HG02759 (cell line): ENCODE measurements around the gene FRY.

Experiments
- ATAC-seq: cut with Tn5 transposase; IDR thresholded peaks from one replicate; pipeline ENCODE4 v1.9.1; 2021; ENCODE audit warnings: mild to moderate bottlenecking, moderate library complexity; ENCODE audit not compliant: unreplicated experiment

The FRY gene

DNA sequence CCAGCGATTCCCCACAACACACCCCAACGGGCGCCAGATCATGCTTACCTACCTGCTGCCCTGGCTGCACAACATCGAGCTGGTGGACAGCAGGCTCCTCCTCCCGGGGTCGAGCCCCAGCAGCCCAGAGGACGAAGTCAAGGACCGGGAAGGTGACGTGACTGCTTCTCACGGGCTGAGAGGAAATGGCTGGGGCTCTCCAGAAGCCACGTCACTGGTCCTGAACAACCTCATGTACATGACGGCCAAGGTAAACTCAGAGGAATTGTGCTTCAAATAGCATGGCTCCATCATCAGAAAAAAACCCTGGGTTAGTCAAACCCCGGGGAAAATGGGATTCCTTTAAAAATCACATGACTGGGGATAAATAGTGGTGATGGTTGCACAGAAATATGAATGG is 177.3 kb downstream of the FRY start:
- ATAC-seq, result no peak

DNA sequence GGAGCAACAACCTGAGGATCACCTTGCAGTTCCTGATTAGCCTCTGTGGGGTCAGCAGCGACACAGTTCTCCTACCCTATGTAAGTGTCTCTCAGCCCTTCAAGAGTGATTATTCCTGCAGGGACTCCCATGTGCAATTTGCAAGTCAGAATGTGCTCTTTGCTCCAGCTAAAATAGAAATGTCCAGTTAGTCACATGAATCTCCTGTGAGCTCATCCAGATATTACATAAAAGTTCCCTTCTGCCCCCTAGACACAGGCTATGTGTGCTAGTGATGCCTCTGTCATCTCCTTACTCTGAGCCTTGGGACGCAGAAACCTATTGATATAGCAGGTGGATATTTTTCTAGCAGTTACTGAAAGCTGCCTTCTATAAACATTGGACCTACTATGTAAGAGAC is 178.1 kb downstream of the FRY start:
- ATAC-seq, result no peak

DNA sequence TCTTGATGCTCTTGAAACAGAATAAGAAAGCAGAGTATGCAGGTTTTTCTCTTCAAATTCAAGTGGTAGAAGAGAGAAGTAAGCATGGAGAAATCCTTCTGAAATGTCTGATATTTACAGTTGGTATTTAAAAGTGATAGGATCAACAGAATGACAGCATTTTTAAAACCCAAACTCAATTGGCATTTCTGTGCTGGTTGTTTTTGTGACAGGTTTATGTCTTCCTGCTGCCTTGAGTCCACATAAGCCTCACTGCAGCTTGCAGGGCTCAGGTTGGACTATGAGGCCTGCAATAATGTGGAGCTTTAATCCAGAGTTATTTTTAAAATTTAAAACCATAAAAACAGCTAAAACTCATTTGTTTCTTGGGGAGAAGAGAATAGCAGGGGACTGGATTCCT is 178.5 kb downstream of the FRY start:
- no peak for ATAC-seq

DNA sequence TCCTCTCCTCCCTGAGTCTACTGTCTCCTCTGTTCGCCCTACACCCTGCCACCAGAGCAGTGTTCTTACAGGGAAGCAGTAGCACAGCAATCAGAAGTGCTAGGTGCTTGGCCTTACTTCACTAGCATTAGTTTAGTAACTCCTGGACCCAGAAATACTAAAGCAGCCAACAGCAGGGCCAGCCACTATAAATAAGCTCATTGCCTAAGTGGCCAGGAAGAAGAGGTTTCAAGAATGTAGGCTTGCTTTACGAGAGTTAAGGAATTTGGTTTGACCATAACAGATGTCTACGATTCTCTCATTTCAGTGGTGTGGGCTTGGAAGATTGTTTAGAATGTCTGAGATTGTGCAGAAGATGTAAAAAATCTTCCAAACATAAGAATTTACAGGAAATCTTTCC is 180.2 kb downstream of the FRY start:
- ATAC-seq, result no peak

DNA sequence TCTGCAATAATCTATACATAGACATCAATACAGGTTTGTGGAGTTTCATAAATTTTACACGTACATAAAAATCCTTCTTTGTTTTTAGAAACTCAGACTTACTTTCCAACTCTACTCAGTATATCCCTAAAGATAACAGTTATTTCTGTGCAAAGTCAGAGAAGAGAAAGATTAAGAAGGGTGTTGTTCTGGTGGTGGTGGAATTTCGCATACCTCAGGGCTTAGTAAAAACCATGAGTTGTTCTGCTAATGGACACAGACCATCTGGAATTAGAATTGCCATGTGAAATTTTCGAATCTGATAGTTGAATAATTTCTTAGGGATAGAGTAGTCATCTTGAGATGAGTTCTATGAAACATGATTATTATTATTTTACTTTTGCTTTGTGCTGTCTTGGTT is 180.8 kb downstream of the FRY start:
- ATAC-seq, result no peak

DNA sequence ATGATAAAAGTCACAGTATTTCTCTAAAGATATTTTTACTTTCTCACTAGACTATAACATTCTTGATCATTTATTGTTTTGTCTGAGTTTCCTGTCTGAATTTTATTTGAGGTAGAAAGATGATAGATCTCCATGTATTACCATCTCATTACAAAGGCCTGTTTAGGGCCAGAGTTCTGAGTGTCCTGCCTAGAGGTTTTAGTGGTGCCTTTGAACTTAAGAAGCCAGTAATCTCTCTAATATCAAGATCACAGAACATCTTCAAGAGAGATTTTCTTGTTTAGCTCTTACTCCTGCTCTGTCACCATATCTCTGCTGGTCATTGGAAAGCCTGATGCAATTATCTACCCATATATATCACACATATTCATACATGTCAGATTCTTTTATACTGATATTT is 182.1 kb downstream of the FRY start:
- no peak for ATAC-seq

DNA sequence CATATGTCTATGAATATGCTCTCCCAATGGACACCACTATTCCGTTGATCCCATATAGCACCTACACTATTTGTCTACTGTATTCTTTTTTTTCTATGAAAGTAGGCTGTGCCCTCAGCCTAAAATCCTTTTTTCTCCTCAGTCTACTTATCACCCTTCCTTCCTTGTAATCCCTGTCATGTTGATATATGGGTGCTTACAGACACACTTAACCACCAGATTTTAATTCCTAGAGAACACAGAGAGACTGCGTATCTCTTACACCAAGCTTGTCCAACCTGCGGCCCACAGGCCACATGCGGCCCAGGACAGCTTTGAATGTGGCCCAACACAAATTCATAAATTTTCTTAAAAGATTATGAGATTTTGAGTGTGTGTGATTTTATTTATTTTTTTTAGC is 182.5 kb downstream of the FRY start:
- ATAC-seq, result no peak

DNA sequence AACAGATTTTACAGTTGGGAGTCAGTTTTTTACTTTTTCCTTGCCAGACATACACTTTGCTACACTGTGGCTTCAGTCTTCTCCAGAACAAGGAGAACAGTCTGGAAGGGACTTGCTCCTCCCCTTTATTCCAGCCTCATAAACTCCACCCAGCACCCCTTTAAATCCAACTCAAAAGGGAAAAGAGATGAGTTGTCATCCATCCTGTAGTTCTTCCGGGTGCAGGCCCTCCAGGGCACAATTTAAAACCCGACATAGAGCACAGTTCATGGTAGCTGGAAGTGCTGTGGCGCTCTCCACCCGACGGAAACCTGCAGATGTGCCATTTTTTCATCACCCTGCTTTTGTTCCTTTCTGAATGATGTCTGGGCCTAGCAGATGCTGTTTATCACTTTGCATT is 184.7 kb downstream of the FRY start:
- ATAC-seq, result no peak

DNA sequence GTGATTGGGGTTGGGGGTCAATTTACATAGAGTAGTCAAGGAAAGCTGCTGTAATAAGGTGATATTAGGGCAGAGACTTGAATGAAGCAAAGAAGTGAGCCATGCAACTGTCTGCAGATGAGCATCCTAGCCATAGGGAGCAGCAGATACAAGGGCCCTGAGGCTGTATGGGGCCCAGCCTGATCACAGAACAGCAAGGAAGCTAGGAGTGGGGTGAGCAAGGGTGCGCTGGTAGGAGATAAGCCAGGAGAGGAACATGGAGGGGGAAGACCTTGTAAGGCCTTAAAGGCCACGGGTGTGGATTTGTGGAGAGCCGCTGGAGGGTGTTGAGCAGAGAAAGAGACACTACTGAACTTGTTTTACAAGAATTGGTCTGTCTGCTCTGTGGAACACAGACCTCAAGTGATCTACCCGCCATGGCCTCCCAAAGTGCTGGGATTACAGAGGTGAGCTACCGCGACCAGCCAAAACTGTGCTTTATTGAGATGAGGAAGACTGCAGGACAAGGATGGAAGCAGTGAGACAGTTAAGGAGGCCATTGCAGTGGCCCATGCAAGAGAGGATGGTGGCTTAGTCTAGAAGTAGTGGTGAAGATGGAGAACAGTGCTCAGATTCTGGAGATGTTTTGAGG is 190.6 kb downstream of the FRY start:
- ATAC-seq, result no peak

DNA sequence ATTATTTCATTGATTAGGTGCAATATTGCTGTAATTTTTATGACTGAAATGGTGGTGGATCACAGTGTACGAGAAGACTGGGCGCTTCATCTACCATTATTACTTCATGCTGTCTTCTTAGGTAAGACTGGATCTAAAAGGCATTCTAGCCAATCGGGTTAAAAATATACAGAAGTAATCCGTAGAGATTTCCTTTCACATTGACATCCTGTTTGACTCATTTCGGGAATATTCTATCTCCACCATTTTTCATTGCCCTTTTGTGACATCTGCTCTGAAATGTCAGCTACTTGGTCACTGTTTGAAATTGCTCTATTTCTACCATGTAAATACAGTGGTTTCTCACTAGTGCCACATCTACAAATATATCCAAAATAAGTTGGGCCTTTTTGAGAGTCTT is 193.3 kb downstream of the FRY start:
- no peak for ATAC-seq

DNA sequence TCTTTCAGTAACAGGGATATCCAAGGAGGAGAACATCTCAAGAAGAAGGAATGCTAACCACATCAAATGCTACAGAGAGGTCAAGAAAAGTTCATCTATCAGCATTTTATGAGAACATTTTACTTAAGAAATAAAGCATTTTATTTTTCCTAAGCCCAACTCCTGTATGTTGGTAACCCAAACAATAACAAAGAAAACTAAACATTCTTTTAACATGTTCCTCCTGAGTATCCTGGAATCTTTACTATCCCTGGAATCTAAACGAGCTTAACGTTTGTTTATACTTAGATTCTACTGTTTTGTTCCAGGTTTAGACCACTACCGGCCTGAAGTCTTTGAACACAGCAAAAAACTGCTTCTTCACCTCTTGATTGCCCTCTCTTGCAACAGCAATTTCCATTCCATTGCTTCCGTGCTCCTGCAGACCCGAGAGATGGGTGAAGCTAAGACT is 193.9 kb downstream of the FRY start:
- ATAC-seq, result no peak

DNA sequence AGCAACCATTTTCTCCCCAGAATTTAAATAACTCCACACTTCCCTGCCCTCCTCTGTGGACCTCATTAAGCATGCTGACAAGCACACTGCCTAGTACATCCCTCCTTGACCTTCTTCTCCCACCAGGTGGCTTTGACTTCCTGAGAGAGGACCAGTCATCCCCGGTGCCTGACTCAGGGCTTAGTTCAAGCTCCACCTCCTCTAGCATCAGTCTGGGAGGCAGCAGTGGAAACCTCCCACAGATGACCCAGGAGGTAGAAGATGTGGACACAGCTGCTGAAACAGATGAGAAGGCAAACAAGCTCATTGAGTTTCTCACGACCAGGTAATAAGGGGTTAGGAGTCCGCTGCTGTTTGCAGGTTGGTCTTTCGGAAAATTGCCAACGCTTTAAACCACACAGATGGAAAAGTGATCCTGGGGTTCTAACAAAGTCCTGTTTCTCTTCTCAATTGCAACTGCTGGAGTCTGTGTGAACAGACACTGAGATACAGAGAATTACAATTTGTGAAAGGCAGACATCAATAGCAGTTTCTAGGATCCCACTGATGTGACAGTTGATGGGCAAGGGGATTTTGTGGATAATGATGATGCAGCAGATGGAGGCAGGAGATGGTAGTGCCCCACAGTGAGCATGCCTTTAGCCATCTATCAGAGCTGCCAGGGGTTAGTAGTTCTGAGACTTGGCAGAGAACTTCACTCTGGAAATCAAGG is 196.9 kb downstream of the FRY start:
- no peak for ATAC-seq

DNA sequence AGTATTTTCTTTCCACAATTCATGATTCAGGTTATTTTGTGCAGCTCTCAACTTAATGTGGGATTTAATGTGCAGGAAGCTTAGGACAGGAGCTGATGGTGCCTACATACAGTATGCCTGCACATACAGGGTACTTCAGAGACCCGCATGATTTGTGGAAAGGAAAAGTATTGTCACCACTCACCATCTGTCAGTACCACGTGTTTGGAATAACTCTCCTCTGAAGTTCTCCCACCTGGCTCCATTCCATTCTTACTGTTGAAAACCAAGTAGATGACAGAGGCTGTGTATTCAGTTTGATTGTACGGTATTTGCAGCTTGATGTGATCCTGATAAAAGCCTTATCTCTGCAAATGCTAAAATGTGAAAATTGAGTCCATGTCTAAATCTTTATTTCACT is 197.9 kb downstream of the FRY start:
- no peak for ATAC-seq

DNA sequence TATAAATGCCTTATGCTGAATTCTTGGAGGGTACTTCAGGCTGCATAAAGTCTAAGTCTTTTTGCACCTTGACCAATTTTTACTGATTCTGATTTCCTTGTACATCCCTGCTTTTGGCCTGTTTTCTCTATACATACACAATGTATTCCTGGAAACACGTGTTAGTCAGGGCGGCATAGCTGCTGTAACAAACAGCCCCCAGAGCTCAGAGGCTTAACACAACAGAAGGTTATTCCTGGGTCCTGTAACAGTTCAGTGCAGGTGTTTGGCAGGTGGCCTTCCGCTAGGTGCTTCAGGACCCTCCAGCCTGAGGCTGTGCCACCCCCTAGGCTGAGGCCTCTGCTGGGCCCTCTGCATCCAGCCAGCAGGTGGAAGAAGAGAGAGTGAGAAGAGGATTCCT is 200.7 kb downstream of the FRY start:
- no peak for ATAC-seq

DNA sequence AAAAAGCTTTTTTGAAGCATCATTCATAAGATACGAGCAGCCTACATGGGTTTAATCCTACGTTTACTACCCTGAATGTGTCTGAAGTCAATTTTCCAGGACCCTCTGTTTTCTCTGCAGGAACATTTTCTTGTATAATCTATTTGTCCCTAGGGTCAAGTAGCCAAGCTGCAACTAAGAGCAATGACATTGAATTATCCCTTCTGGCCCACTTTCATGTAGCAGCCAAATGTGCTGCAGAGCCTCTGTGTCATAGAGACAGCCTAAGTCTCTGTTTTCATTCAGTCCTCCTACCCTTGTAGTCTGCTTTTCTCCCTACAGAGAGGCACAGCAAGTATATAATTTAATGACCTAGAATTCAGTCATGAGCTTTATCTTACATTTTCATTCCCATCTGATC is 201.5 kb downstream of the FRY start:
- no peak for ATAC-seq

DNA sequence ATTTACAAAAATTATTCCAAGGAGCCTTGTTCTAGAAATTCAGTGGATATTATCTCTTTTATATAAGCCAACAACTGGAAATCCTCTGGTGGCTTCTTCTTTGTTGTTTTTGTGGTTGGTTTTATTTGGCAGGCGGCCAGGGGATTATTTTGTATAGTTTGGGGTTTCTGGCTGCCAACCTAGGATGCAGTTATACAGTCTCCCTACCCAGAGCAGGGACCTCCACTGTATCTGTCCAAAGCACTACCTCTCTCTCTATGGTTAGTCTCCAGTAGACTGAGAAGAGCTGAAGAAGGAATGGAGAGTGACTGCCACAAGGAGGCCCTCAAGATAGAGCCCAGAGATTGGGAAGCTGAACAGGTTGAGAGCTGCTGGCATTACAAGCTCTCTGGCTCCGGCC is 203.3 kb downstream of the FRY start:
- no peak for ATAC-seq

DNA sequence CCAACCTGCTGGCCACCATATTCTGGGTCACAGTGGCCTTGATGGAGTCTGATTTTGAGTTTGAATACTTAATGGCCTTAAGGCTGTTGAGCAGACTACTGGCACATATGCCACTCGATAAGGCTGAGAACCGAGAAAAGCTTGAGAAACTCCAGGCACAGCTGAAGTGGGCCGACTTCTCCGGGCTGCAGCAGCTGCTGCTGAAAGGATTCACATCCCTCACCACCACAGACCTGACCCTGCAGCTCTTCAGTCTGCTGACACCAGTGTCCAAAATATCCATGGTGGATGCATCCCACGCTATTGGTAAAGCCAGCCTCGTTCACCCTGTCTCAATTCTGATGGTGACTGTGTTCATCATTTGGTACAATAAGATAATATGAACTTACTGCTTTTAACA is 206.1 kb downstream of the FRY start:
- ATAC-seq, result no peak

DNA sequence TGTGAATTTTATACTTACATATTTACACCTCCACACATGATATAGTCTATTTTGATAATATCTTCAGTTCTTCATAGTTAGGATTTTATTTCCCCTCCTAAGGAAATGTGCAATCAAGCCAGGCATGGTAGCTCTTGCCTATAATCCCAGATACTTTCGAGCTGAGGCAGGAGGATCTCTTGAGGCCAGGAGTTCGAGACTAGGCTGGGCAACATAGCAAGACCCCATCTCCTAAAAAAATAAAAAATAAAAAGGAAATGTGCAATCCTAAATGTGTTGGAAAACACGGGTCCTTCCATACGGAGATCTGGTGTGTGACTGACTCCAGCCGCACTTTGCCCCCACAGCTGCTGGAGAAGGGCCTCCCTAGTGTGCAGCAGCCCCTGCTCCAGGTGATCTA is 212.1 kb downstream of the FRY start:
- no peak for ATAC-seq

DNA sequence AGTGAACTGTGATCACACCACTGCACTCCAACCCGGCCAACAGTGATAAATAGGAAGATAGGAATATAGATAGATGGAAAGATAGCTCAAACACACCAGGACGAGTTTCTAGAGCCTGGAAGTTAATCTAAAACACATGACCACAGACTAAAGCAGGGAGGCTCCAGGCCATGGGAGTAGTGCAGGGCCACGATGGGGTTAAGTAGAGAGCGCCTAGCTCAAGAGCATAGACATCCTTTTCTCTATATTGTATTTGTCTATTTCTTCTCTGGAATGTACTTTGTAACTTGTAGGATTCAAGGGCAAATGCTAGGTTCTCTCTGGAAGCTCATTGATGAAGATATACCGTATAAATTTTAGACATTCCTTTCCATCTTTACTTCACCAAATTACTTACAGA is 214.0 kb downstream of the FRY start:
- no peak for ATAC-seq

DNA sequence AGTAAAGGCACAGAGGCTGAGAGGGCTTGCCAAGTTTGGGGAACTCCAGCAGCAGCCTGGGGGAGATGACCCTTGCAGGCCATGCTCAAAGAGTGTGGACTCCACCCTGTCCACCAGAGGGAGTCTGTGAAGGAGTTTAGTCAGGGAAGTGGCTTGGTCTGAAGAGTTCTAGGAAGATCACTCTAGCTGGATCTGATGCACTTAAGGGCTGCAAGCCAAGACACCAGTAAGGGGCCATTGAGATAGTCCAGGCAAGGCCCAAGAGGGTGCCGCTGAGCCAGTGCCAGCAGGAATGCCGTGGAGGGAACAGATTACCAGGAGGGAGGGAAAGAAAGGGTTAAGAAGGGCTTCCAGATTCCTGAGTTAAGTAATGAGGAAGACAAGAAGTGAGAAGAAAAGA is 214.9 kb downstream of the FRY start:
- peak; percentile 88 for ATAC-seq

DNA sequence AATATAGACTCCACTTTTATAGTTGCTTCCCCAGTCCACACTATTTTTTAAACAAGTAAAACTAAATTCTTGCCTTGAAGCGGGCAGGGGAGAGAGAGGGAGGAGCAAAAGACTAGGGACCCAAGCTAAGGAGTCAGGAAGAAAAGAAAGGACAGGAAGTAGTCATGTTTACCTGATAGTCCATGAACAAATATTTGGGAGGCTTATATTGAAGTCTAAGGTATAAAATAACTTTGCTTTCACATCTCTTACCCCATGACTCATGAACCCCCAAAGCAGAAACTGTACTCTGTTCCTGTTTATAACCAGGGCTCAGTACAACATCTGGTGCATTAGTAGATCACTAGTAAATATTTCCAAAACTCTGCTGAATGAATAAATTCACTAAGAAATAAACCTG is 216.3 kb downstream of the FRY start:
- no peak for ATAC-seq

DNA sequence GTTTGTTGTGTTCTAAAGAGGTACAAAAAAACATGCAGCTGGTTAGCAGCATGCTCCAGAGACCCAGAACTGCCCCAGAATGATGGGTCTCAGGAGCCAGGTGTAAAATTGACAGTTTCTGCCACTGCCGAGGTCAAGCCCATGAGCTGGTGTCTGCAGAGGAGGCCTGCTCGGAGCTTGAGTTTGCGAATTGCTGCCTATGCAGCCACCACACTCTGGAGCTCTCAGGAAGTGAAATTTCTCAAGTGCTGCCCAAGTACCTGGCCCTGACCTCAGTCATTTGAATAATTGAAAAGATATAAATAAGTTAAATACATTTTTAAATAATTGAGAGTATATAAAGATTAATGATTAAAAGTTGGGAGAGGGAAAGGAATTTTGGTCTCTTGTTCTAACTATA is 217.2 kb downstream of the FRY start:
- ATAC-seq, result no peak
